HG03342 (cell line): Measurements from ENCODE around the gene IQGAP1.
A peak's percentile ranks its signal among the peaks of the same experiment; 100 is the strongest.

Experiments used
- ATAC-seq: cut with Tn5 transposase; IDR thresholded peaks from one replicate; pipeline ENCODE4 v1.9.1; 2021; ENCODE audit warnings: mild to moderate bottlenecking, moderate library complexity; ENCODE audit not compliant: unreplicated experiment

IQGAP1 gene

DNA sequence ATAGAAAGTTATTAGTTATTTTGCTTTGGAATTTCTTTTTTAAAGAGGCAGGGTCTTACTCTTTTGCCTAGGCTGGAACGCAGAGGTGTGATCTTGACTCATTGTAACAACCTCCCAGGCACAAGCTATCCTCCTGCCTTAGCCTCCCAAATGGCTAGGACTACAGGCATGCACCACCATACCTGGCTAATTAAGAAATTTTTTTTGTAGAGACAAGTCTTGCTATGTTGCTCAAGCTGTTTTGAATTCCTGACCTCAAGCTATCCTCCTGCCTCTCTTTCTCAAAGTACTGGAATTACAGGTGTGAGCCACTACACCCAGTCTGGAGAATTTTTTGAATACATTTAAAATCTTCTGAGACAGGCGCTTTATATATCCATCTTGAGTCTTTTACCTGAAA, 49.5 kb downstream of the IQGAP1 start:
- no peak for ATAC-seq

DNA sequence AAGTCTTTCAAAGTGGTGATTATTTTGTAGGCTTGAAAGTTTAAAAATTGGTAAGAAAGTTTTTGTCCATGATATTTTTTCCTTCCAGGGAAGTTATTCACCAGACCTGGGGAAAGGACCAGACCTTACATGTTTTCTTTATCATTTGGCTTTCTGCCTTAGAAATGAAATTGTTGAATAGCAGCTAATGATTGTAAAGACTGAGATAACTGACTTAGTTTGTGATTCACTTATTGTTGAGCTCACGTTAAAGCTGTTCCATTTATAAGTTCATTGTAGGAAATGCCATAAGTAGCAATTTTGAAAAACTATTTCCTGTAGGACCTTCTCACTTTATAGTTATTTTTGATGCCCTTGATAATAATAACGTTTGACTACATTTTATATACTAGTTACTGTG, 51.9 kb downstream of the IQGAP1 start:
- no peak for ATAC-seq

GRCh38 chr15:90441027-90441426, 53.0 kb downstream of the IQGAP1 start:
- ATAC-seq: no peak

GRCh38 chr15:90442423-90442822, 54.4 kb downstream of the IQGAP1 start:
- ATAC-seq: no peak

- no peak for ATAC-seq
Observed at GRCh38 chr15:90449206-90449735, 61.2 kb downstream of the IQGAP1 start.

GRCh38 chr15:90451053-90451850, 63.2 kb downstream of the IQGAP1 start:
- ATAC-seq: no peak

GRCh38 chr15:90456236-90456635, 68.2 kb downstream of the IQGAP1 start:
- ATAC-seq: no peak

GRCh38 chr15:90458061-90458460, 70.0 kb downstream of the IQGAP1 start:
- ATAC-seq: no peak

DNA sequence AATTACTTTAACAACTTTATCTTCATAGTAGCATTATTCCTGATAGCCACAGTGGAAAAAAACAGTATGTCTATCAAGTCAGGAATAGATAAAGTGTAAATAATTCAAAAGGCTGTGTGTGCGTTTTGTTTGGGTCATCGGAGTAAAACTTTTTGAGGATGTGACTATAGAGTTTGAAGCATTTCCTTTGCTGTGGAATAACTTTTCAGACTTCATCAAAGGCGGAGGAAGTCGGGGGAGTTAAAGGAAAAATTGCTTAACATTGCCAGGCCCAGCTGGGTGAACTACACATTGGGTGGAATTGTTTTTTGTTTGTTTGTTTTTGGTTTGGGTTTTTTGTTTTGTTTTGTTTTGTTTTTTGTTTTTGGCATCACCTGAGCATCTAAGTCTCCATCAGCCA, 71.3 kb downstream of the IQGAP1 start:
- ATAC-seq: no peak

DNA sequence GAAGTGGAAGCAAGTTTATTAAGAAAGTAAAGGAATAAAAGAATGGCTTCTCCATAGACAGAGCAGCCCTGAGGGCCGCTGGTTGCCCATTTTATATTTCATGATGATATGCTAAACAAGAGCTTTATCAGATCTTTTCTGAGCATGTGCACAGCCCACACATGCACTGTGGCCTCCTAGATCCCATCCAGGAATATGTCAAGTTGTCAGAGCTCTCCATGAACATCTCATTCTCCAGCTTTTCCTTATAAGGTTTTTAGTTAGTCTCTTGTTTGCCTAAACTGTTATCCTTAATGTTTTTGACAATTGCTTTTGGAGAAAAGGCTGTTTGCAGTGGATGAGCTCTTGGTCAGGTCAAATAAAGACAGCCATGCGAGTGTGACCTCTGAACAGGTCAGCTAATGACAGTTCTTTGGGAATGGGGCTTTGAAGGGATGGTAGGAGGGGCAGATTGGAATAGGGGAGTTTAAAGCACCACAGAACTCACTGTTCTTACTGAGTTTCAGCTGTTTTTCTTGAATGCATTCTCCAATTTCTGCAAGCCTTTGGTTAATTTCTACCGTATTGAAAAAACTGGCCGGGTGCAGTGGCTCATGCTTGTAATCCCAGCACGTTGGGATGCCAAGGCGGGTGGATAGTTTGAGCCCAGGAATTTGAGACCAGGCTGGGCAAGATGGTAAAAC, 72.2 kb downstream of the IQGAP1 start:
- no peak for ATAC-seq

GRCh38 chr15:90463381-90463780, 75.3 kb downstream of the IQGAP1 start:
- ATAC-seq: peak; percentile 53

- no peak for ATAC-seq
Observed at GRCh38 chr15:90465140-90465929, 77.3 kb downstream of the IQGAP1 start.

GRCh38 chr15:90465930-90466567, 78.0 kb downstream of the IQGAP1 start:
- no peak for ATAC-seq

- ATAC-seq: no peak
Observed at GRCh38 chr15:90469723-90470122, 81.7 kb downstream of the IQGAP1 start.

GRCh38 chr15:90470453-90470852, 82.4 kb downstream of the IQGAP1 start:
- no peak for ATAC-seq

- no peak for ATAC-seq
Observed at GRCh38 chr15:90471126-90471525, 83.1 kb downstream of the IQGAP1 start.

DNA sequence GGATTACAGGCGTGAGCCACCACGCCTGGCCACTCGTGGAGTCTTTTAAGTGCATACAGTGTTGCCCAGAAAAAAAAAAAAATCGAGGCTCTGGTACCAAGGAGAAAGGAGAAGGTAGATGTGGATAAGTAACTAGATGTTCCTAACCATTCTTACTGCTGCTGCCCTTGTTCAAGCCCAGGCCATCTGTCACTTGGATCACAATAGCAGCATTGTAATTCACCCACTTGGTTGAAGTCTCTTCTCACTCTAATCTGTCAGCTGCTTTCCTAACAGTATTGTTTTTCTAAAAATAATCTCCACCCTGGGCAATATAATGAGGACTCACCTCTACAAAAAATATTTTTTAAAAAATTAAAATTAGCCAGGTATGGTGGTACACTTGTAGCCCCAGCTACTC, 83.7 kb downstream of the IQGAP1 start:
- ATAC-seq: no peak

- no peak for ATAC-seq
Observed at GRCh38 chr15:90478846-90479481, 90.9 kb downstream of the IQGAP1 start.

DNA sequence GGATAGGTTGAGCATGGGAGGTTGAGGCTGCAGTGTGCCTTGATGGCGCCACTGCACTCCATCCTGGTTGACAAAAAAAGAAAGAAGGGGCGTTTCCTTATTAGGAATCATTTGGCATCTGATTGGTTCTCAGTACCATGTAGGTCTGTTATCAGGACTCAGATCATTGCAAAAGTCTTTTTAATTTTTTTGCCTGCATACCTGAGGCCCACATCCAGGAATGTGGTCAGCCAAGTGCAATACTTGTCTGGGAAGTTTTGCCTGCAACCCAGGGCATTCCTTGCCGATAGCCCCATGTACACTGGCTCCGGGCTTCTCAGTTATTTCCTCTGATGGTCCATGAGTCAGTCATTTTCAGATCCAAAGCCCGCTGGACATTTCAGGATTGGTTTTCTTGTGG, 91.6 kb downstream of the IQGAP1 start:
- no peak for ATAC-seq

GRCh38 chr15:90481023-90481422, 93.0 kb downstream of the IQGAP1 start:
- no peak for ATAC-seq
